ENCODE data around the gene ARHGAP11A.

ARHGAP11A gene

GRCh38 chr15:32657198-32657883 is 42.0 kb downstream of the ARHGAP11A start:
- DNase-seq = no peak

- no peak for DNase-seq
Observed at GRCh38 chr15:32657941-32658340, 42.6 kb downstream of the ARHGAP11A start.

- no peak for DNase-seq
Observed at GRCh38 chr15:32659340-32660155, 44.2 kb downstream of the ARHGAP11A start.

GRCh38 chr15:32663671-32664070 is 48.4 kb downstream of the ARHGAP11A start:
- no peak for DNase-seq

- no peak for DNase-seq
Observed at GRCh38 chr15:32664796-32665195, 49.5 kb downstream of the ARHGAP11A start.

- no peak for DNase-seq
Observed at GRCh38 chr15:32667321-32667720, 52.0 kb downstream of the ARHGAP11A start.

GRCh38 chr15:32668942-32669341 is 53.6 kb downstream of the ARHGAP11A start:
- DNase-seq = no peak

GRCh38 chr15:32669896-32670611 is 54.8 kb downstream of the ARHGAP11A start:
- no peak for DNase-seq

GRCh38 chr15:32670623-32671022 is 55.3 kb downstream of the ARHGAP11A start:
- no peak for DNase-seq

- DNase-seq = no peak
Observed at GRCh38 chr15:32671339-32672325, 56.3 kb downstream of the ARHGAP11A start.

GRCh38 chr15:32674681-32675080 is 59.4 kb downstream of the ARHGAP11A start:
- DNase-seq = no peak

- DNase-seq = no peak
Observed at GRCh38 chr15:32675466-32675865, 60.2 kb downstream of the ARHGAP11A start.

GRCh38 chr15:32676169-32676568 is 60.9 kb downstream of the ARHGAP11A start:
- no peak for DNase-seq

GRCh38 chr15:32677238-32677750 is 62.0 kb downstream of the ARHGAP11A start:
- no peak for DNase-seq

GRCh38 chr15:32679298-32679690 is 64.0 kb downstream of the ARHGAP11A start:
- no peak for DNase-seq

- no peak for DNase-seq
Observed at GRCh38 chr15:32682569-32682968, 67.3 kb downstream of the ARHGAP11A start.

- DNase-seq = no peak
Observed at GRCh38 chr15:32682977-32683630, 67.8 kb downstream of the ARHGAP11A start.

- DNase-seq = no peak
Observed at GRCh38 chr15:32683906-32684584, 68.7 kb downstream of the ARHGAP11A start.

GRCh38 chr15:32685576-32685975 is 70.3 kb downstream of the ARHGAP11A start:
- no peak for DNase-seq

GRCh38 chr15:32687556-32687955 is 72.3 kb downstream of the ARHGAP11A start:
- no peak for DNase-seq

- DNase-seq = no peak
Observed at GRCh38 chr15:32688151-32688639, 72.9 kb downstream of the ARHGAP11A start.

Measured in activated CD4-positive, alpha-beta T cell treated with anti-CD3 and anti-CD28 coated beads for 1 hour (primary cell).